ENCODE measurements around the gene A2ML1.
"Not testable (repeated sequence)": the region's sequence is repeated elsewhere in the genome, so short reads cannot be mapped to it uniquely, and the experiment has no call there.

A2ML1 gene

GRCh38 chr12:8855891-8856290, 33.5 kb downstream of the A2ML1 start:
- DNase-seq (ENCODE audit: low read depth) = no peak

DNA sequence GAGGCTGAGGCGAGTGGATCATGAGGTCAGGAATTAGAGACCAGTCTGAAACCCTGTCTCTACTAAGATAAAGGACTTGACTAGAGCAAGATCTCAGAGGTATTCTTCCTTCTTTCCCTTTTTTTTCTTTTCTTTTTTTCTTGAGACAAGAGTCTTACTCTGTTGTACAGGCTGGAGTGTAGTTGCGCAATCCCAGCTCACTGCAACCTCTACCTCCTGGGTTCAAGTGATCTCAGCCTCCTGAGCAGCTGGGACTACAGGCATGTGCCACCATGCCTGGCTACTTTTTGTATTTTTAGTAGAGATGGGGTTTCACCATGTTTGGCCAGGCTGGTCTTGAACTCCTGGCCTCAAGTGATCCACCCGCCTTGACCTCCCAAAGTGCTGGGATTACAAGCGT, 37.0 kb downstream of the A2ML1 start:
- DNase-seq (ENCODE audit: low read depth) = not testable (repeated sequence)

GRCh38 chr12:8860165-8860961, 37.9 kb downstream of the A2ML1 start:
- DNase-seq (ENCODE audit: low read depth) = peak; percentile 7

DNA sequence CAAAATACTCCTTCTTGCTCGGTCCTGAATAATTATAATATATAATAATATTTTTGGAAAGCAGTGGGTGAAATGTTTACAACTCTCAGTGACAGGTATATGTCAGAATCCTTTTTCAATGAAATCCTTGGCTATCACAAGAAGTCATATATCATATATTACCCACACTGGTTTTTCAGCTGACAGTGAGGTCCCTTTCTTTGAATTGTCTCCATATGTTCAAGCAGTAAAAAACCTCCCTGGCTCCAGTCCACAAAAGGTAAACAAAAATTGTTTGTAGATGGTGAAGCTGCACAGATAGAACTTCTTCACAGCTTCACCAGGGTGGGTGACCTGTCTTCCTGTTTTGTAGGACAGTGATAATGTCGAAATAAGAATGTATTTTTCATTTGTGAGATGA, 44.0 kb downstream of the A2ML1 start:
- DNase-seq (ENCODE audit: low read depth) = no peak

DNA sequence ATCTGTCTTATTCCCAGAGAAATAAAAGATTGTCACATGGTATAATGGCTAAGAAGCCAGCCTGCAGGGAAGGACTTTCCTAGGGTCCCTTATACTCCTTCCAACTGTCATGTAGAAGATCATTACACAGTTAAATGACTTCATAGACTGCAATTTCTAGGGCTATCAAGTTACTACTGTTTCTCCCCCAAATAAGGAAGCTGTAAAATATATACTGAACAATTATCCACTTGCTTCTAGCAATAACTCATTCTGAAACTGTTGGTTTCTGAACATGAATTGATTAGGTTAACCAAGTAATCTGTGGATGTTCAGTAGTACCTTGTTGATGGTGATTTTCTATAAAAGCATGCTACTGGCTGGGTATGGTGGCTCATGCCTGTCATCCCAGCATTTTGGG, 44.6 kb downstream of the A2ML1 start:
- no peak for DNase-seq (ENCODE audit: low read depth)

DNA sequence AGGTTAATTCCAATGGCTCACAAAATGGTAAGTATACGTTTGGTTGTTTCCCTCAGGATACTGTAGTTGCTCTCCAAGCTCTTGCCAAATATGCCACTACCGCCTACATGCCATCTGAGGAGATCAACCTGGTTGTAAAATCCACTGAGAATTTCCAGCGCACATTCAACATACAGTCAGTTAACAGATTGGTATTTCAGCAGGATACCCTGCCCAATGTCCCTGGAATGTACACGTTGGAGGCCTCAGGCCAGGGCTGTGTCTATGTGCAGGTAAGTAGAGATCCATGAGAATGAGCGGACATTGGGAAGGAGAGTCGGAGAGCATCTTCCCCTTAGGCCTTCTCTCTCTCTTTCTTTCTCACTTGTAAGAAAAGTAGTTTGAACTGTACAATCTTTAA, 45.4 kb downstream of the A2ML1 start:
- DNase-seq (ENCODE audit: low read depth) = no peak

DNA sequence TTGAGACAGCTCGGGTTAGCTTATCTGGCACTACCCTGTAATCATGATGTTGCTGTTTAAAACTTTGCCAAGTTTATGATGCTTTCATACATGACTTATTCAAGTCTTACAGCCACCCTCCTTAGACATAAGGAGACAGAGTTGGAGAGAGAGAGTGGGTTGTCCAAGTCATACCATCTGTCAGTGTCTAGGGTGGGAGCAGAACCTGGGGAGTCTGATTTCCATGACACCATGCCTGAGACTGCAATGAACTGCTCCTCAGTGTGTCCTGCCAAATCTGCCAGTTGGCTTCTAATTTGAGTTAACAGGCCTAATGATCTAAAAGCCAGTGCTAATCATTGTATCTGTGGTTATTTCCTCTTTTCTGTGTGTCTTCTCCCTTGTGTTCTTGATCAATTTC, 48.2 kb downstream of the A2ML1 start:
- no peak for DNase-seq (ENCODE audit: low read depth)

DNA sequence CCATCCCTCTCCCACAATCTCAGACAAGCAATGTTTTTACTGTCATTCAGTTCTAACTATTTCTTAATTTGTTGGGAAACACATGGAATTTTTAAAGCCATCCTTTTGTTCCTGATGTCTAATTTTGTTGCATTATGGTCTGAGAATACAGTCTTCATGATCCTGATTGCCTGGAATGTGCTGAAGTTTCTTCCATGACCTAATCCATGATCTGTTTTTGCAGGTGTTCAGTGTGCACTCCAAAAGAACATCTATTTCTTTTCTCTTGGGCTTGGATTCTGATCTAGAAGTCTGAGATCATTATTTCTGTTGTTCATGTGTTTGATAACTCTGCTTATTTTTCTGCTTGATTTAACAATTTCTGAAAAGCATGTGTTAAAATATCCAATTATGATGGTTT, 48.6 kb downstream of the A2ML1 start:
- no peak for DNase-seq (ENCODE audit: low read depth)

DNA sequence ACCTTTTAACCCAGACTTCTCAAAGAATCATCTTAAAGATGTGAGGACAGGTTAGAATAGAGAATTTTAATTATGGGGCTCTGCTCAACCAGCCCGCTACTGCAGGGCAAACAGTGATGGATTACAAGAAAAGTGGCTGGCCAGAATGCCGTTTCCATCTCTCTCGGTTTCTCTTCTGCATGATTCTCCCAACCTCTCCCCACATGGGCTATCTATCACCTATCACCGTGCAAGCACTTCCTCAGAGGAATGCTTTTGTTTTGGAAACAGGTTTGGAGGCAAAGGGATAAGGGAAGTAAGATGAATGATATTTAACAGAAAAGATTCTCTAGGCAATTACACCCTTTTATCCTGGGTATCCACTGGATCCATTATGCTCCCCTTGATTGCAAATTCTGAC, 54.5 kb downstream of the A2ML1 start:
- no peak for DNase-seq (ENCODE audit: low read depth)

DNA sequence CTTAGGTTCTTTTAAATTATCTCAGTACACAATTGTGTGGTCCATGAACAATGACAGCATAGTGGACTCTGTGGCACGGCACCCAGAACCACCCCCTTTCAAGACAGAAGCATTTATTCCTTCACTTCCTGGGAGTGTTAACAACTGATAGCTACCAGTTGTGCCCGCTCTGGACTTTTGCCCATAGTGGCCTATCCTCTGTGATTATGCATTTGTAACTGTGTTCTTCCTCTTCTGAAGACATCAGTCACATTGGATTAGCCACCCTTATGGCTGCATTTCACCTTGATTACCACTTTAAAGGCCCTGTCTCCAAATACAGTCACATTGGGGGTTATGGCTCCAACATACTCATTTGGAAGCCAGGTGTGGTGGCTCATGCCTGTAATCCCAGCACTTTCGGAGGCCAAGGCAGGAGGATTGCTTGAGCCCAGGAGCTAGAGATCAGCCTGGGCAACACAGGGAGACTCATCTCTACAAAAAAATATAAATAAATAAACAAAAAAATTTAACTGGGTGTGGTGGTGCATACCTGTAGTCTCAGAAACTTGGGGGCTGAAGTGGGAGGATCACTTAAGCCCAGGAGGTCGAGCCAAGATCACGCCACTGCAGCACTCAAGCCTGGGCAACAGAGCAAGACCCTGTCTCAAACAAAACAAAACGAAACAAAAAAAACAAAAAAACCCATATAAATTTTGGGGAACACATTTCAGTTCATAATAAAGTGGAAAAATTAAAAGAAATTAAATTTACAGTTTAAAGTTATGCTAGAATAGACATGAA, 64.3 kb downstream of the A2ML1 start:
- no peak for DNase-seq (ENCODE audit: low read depth)

DNA sequence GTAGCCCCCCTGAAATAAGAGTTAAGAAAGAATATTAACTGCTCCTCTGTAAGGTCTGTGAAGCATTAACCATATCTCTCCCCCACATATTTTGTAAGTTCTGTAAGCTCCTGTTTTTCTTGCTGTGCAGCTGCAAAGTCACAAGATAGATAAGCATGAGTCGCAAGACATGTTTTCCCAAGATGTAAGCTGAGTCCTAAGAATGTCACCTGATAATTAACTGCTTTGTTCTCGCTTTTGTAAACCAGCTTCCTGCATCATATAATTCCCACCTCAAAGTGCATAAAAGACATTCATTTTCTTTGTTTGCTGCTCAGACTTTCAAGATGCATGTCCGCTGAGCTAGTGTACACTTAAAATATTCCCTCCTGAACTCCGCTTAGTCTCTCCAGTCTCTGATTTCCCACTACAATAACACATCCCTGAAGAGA, 64.9 kb downstream of the A2ML1 start:
- no peak for DNase-seq (ENCODE audit: low read depth)

DNA sequence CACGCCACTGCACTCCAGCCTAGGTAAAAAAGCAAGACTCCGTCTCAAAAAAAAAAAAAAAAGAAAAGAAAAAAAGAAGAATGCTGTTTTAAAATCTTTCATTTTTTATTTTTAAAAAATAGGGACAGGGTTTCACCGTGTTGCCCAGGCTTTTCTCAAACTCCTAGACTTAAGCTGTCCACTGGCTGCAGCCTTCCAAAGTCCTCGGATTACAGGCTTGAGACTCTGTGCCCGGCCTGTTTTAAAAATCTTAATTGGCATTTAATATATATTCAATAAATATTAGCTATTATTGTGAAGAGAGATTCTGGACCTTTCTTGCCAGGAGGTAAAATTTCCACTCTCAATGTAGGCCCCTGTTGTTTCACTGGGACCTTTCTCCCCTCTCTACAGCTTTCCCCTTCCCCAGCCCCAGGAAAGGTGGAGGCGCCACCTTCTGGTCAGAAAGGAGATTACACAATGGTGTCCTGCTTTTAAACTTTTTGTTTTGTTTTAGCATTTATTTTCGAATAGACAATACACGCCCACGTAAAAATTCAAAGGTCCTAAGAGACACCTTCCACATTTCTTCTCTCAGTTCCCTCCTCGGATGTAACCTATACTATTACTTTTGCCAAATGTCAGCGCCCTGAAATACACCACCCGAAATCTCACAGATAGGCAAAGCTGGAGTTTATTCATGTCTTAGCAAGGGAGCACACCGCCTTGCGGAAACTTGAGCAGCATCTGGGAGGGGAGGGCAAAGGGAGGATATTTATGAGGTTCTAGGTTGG, 68.1 kb downstream of the A2ML1 start:
- peak; percentile 20 for DNase-seq (ENCODE audit: low read depth)

DNA sequence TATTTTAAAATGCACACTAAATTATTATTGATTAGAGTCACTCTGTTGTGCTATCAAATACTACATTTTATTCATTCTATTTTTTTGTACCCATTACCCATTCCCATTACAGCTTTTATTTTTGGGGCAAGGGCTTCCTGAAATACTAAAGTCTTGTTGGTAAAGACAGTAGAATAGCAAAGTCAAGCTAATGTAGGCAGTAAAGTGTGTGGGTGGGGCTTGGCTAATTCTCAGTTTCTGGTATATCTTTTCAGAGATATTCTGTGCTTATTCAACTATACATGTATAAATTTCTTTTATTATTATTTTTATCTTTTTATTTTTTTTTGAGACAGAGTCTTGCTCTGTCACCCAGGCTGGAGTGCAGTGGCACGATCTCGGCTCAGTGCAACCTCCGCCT, 69.6 kb downstream of the A2ML1 start:
- DNase-seq (ENCODE audit: low read depth) = no peak

- DNase-seq (ENCODE audit: low read depth) = no peak
Observed at GRCh38 chr12:8894378-8894777, 72.0 kb downstream of the A2ML1 start.

GRCh38 chr12:8894986-8895385, 72.6 kb downstream of the A2ML1 start:
- DNase-seq (ENCODE audit: low read depth) = no peak

DNA sequence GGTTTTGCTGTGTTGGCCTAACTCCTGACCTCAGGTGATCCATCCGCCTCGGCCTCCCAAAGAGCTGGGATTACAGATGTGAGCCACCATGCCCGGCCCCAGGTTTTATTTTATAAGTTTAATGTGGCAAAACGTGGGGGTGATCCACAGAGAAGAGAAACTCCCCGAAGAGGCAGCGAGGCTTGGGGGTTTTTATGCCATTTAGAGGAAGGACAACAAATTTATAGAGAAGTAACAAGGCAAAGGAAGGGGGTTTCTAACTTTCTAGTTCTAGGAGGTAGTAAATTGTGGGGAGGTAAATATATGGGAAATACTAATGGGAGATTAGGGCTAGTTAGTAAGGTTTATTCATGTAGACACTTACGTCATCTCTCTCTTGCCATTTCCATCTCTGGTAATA, 74.7 kb downstream of the A2ML1 start:
- no peak for DNase-seq (ENCODE audit: low read depth)

GRCh38 chr12:8899830-8900229, 77.4 kb downstream of the A2ML1 start:
- DNase-seq (ENCODE audit: low read depth) = no peak

DNA sequence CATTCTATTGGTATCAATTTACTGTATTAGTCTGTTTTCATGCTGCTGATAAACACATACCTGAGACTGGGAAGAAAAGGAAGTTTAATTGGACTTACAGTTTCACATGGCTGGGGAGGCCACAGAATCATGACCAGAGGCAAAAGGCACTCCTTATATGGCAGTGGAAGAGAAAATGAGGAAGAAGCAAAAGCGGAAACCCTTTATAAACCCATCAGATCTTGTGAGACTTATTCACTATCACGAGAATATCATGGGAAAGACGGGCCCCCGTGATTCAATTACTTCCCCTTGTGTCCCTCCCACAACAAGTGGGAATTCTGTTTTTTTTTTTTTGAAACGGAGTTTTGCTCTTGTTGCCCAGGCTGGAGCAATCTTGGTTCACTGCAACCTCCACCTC, 80.3 kb downstream of the A2ML1 start:
- not testable (repeated sequence) for DNase-seq (ENCODE audit: low read depth)

DNA sequence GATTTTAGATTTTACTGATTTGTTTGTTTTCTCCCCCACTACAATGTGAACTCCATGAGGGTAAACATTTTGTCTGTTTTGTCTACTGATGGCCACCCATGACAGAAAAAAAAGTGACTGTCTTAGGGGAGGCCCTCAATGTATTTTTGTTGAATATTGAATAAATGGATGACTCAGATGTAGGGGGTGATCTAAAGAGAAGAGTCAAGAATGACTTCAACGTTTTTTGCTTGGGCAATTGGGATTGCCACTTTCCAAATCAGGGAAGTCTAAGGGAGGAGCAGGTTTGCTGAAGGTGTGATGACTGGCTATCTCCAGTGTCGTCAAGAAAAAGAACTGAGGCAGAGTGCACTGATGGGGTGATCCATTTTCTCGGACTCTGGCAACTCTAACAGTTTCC, 81.2 kb downstream of the A2ML1 start:
- no peak for DNase-seq (ENCODE audit: low read depth)

DNA sequence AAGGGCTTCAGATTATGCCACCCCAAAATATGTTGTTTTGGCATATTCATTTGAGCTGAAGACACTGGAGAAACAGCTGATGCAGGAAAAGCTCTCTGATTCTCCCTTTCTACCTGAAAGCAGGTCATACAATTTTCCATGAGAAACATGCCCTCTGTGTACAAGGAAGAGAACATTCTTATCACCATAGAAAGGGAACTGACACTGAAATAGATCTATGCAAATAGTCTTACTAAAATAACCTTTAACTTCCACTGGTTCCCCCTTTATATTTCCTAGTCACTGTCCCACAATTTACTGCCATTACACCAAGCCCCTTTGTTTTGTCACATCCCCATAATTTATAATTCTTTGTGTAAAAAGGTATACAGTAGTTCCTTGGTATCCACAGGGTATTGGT, 82.2 kb downstream of the A2ML1 start:
- DNase-seq (ENCODE audit: low read depth) = no peak

GRCh38 chr12:8905546-8905945, 83.1 kb downstream of the A2ML1 start:
- DNase-seq (ENCODE audit: low read depth) = no peak

- no peak for DNase-seq (ENCODE audit: low read depth)
Observed at GRCh38 chr12:8906266-8907180, 84.1 kb downstream of the A2ML1 start.

Data from activated T-cell treated with anti-CD3 and anti-CD28 coated beads for 24 hours (primary cell).